8988T (cell line): ENCODE measurements around the gene TMEM145.
"Not testable (repeated sequence)": the region's sequence is repeated elsewhere in the genome, so short reads cannot be mapped to it uniquely, and the experiment has no call there.

Source experiments
- DNase-seq: peaks from one replicate; pipeline ENCODE4 v3.0.0; 2011

Gene TMEM145

DNA sequence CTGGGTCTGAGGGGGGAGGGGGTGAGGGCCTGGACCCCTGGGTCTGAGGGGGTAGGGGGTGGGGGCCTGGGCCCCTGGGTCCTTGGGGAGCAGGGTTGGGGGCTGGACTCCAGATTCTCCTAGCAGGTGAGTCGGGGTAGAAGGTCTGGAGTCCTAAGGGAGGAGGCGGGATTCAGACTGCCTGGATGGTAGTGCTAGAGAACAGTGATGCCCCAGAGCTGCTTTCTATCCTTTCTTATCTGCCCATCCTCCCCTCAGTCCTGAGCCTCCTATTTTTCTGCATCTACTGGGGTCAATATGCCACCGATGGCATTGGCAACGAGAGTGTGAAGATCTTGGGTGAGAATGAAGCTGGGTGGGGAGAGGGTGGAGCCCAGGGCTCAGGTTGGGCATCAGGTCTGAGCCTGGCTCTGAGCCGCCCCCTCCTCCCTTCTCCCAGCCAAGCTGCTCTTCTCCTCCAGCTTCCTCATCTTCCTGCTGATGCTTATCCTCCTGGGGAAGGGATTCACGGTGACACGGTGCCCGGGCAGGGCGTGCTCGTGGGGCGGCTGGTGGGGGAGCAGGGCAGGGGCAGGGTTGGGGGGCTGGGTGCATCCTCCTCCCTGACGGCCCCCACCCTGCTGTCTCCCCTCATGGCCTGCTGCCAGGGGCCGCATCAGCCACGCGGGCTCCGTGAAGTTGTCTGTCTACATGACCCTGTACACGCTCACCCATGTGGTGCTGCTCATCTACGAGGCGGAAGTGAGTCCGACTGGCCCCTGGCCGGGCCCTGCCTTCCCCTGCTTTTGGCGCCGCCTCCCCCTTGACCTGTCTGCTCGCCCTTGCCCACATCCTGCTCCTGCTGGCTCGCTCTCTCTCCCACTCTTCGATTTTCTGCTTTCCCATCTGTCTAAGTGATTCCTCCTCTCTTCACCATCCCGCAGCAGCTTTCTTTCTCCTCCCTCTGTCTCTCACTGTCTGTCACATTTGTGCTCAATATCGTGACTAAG lies 3.4 kb downstream of the TMEM145 start:
- no peak for DNase-seq

DNA sequence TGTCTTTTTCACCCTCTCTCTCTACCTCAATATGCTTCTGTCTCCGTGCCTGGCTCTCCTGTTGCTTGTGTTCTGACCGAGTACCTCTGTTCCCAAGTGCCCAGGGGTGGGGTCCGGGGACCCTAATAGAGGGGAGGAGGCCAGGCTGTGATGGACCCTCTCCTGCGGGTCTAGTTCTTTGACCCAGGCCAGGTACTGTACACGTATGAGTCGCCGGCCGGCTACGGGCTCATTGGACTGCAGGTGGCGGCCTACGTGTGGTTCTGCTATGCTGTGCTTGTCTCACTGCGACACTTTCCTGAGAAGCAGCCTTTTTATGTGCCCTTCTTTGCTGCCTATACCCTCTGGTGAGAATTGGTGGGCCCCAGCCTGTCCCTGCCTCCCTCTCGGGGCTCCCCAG lies 4.4 kb downstream of the TMEM145 start:
- DNase-seq: no peak

DNA sequence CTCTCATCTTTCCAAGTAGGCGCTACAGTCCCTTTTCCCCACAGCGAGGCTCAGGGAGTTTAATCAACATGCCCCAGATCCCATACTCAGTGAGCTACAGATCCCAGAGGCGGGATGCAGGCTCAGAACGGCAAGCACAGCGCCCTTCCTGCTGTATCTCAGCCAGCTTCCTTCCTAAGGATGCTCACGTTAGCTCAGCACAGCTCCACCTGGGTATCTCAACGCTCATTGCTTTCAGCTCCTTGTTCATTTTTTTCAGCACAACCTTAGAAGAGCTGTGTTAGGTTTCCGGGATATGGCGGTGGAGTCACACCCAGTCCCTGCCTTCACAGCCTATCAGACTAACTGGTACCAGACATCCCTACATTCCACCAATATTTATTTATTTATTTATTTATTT lies 9.2 kb downstream of the TMEM145 start:
- DNase-seq: no peak

DNA sequence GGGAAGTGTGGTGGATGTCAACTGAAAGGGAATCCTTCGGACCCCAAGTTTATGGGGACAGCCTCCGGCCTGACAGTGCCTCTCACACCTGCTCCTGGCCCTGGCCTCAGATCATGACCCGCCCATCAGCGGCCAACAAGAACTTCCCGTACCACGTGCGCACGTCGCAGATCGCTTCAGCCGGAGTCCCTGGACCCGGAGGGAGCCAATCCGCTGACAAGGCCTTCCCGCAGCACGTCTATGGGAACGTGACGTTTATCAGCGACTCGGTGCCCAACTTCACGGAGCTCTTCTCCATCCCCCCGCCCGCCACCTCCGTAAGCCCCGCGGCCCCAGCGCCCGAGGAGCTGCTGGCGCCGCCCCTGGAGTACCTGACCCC lies 10.4 kb downstream of the TMEM145 start:
- DNase-seq: no peak

DNA sequence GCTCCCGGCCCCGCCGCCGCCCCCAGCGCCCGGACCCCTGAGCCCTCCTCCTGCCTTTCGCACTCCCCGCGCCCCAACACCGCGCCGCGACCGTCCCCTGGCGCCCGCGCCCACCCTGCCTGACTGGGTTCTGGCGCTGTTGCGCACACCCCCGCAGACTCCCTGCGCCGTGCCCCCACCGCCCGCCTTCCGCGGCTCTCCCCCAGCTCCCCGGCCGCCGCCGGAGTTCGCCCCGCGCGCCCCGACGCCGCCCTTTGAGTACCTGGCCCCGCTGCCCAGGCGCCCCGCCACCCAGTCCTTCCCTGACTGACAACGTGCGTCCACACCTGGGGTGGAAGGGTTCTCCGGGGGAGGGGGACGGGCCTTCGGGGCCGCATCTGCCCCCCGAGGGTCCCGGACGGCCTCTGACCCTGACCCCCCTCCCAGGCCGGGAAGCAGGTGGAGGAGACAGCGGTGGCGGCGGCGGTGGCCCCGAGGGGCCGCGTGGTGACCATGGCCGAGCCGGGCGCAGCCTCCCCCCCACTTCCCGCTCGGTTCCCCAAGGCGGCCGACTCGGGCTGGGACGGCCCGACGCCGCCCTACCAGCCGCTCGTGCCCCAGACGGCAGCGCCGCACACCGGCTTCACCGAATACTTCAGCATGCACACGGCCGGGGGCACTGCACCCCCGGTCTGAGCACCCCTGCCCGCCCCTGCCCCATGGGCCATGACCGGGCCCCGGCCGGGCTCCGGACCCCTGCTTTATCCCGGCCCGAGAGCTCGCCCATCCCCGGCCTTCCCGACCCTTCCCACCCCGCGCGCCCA lies 10.9 kb downstream of the TMEM145 start:
- DNase-seq: no peak

DNA sequence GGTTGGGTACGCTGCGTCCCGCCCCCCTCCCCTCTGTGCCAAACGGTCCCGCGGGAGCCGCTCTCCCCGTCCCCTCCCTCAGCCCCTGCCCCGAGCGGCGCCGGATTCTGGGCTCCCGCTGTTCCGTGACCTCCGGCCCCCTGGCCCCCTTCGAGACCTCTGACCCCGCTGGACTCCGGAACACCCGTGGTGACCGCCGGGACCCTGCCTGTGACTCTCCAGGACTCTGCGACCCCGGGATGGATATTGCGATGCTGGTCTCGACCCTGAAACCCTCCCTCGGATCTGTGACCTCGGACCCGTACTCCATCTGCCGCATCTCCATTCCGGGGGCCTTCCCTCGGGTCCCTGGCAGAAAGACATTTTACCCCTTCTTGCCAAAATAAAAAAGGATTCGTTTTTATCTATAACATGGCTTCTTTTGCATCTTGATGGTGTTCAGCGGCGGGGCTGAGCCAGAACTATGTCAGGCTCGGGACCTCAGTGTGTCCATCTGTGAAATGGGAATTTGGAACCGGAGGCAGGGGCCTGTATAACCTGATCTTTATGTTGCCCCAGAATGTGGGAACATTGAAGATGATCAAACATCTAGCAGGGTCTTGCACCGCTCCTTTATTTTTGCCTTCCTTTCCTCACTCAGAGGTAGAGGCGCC lies 11.7 kb downstream of the TMEM145 start:
- DNase-seq: no peak

DNA sequence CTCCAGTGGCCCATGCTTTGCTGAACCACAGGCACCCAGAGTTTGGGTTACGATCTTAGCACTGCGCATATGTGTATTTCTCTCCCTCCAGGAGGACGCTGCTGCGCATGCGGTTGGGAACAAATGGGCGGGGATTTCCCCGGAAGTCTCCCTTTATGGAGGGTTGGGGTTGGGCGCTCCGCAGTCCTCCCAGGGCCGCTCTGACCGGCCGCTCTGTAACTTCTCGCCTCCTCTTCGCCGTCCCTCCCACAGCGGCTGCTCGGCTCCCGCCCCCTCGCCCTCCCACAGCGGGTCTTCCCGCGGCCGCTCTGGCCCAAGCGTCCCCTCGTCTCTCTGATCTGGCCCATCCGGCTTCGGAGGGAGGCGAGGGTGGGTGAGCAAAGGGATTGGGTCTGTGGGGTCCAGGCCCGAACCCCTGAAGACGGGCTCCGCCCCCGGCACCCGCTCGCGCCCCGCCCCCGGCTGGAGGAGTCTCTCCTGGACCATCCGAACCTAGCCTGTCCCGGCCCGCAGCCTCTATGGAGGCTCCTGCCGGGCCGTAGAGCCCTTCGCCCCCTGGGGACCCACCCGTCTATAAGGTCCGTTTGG lies 12.3 kb downstream of the TMEM145 start, which contains the start of gene MEGF8:
MEGF8 (plus strand) TSS at position 328 of the 588 bp plus-strand sequence. CDS start 609 bp downstream, outside the sequence.
- peak; percentile 84 for DNase-seq

DNA sequence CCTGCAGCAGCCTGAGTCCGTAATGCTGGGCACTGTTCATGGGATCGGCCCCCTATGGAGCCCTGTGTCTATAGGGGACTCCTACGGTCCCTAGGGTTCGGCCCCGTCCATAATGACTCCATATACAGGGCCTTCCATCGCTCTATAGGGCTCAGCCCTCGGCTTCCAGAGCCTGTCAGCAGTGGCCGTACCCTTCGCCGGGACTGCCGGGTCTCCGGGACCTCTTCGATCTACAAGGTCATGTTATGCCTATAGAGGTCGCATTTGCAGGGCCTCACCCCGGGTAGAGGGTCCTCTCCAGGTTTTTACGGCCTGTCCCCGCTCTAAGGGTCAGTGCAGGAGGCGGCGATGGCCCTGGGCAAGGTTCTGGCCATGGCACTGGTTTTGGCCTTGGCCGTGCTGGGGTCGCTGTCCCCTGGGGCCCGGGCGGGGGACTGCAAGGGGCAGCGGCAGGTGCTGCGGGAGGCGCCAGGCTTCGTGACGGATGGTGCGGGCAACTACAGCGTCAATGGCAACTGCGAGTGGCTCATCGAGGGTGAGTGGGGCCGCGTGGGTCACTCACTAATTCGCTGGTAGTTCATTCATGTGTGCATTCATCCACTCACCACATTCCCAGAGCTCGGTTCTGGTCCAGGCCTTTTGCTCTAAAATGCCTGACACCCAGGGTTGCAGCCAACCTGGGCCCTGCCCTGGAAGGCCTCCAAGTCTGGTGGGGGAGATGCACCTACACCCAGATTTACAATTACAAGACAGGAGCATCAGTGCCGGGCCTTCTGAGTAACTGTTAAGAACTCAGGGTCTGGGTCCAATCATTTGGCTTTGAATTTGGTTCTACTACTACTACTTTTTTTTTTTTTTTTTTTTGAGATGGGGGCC lies 13.0 kb downstream of the TMEM145 start:
- no peak for DNase-seq

DNA sequence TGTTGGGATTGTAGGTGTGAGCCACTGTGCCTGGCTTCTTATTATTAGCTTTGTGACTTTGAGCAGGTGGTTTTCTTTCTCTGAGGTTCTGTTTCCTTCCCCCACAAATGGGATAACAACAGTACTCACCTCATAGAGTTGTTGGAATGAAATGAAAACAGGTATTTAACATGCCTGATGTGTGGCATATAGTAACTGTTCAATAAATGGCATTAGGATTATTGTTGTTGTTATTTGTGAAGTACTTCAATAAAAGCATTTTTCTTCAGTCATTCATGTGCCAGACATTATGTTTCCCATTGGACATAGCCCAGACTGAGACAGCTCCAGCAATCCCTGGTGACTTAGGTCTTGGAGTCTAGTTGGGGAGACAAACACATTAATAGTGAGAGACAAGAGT lies 13.9 kb downstream of the TMEM145 start:
- no peak for DNase-seq

DNA sequence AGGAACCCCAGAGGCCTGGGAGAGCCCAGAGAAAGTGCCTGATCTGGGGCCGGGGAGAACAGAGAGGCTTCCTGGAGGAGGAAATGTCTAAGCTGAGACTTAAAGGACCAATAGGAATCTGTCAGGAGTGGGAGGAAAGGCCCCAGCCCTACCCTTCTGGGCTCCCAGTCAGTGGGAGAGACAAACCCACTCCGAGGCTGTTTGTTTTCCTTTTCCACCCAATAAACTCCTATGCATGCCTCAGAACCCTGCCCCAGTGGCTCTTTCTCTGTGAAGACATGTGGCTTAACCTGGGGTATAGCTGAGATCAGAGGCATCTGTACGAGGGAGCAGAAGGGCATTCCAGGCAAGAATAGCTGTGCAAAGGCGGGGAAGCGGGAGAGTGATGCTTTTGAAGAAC lies 14.3 kb downstream of the TMEM145 start:
- no peak for DNase-seq

DNA sequence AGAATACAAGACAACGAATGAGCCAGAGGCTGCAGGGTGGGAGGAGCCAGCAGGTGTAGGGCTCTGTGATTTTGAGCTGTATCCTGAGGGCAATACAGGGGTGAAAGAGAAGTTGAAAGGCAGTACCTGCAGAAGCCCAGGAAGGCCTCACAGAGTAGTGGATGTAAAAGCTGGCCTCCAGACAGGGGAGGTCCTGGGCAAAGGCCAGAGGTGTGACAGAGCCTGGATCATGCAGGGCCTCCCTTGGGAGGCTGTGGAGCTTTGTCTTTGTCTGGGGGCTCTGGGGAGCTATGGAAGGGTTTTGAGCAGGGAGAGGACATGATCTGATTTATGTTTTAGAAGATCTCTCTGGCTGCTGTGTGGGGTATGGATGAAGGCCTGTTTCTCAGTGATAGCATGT lies 15.0 kb downstream of the TMEM145 start:
- no peak for DNase-seq

DNA sequence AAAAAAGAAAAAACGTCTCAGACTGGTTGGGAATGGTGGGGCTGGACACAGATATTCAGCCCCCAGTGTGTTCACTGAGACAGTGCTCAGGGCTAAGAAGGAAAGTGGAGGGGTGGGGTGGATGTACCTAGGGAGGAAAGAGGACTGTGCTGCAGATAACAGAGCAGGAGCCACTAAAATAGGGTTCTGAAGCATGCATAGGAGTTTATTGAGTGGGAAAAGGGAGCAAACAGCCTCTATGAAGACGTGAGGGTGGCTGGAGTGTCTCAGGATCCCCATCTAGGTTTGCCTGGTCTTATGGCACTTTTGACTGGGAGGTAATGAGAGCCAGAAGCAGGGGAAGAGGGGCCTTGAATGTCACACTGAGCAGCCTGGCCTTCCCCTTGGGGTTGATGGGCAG lies 15.7 kb downstream of the TMEM145 start:
- no peak for DNase-seq

DNA sequence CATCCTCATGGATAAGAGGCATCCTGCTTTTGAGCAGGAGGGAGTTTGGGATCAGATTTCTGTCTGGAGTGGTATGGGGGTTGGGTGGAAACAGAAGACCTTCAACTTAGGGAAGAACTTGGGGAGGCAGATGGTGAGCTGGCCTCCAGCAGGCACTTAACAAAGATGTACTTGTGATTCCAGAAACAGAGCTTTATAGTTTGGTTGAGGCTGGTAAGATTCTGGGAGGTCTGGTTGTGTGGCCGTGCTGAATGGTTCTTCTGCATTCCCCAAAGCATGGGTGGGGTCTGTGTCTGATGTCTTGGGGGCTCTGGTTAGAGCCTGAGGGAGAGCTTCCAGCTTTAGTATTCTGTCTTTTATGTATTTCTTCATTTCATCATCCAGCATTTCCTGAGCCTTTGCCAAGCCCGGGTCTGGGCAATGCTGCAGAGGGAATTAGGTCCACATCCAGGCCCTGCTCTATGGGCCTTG lies 17.2 kb downstream of the TMEM145 start:
- no peak for DNase-seq

DNA sequence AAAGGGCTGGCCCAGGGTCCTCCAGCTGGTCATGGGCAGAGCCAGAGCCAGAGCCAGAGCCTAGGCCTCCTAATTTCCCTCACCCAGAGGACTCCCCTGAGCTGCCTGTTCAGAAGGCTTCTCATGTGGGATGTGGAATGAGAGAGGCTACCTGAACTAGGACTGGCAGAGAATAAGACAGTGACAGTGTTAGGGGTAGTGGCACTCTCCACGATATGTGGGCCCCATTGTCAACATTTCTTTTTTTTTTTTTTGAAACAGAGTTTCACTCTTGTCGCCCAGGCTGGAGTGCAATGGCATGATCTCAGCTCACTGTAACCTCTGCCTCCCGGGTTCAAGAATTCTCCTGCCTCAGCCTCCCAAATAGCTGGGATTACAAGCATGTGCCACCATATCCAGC lies 18.2 kb downstream of the TMEM145 start:
- DNase-seq: not testable (repeated sequence)

DNA sequence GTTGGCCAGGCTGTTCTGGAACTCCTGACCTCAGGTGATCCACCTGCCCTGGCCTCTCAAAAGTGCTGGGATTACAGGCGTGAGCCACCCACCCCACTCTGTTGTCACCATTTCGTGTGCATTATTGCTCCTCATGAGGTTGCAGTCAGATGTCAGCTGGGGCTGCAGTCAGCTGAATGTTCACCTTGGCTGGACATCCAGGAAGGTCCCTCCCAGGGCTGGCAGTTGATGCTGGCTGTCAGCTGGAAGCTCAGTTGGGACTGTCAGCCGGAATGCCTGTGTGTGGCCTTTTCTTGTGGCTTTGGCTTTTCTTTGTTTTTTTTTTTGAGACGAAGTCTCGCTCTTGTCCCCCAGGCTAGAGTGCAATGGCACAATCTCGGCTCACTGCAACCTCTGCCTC lies 18.9 kb downstream of the TMEM145 start:
- no peak for DNase-seq

DNA sequence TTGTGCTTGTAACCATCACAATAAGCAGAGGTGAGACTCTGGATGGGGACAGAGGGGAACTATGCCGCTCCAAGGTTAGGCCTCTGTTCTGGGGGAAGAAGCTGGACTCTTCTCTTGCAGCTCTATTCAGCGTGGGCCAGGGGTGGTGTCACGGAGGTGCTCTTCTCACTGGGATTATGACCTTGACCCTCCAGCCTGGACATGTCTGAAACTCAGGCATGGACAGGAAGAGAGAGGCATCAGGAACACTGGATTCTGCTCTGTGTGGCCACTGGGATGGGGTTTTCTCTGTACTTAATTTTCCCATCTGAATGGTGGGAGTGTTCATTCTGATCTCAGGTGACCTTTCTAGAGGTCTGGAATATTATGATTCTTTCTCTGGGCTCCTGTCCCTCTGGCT lies 19.9 kb downstream of the TMEM145 start:
- no peak for DNase-seq

DNA sequence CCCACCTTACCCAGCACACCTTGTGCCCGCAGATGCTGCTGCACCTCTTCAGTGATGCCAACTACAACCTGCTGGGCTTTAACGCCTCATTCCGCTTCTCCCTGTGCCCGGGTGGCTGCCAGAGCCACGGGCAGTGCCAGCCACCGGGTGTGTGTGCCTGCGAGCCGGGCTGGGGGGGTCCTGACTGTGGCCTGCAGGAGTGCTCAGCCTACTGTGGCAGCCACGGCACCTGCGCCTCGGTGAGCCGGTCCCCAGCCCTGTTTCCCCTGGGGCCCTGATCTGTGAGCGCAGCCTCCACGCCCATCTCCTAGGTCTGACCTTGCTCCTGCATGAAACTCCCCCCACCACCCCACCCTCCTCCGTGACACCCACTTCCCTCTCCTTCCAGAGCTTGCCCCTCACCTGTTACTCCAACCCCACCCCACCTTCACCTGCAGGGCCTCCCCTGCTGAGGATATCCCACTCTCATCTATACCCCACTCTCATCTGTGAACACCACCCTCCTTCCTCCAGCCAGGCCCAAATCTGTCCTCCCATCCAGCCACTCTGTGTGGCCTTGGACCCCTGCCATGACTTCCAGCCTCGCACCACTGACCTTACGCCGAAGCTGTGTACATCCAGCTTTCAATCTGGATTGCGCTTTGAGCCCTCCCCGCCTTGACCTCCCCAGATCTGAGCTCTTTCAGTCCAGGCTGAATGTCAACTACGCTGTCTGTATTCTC lies 21.0 kb downstream of the TMEM145 start:
- no peak for DNase-seq

DNA sequence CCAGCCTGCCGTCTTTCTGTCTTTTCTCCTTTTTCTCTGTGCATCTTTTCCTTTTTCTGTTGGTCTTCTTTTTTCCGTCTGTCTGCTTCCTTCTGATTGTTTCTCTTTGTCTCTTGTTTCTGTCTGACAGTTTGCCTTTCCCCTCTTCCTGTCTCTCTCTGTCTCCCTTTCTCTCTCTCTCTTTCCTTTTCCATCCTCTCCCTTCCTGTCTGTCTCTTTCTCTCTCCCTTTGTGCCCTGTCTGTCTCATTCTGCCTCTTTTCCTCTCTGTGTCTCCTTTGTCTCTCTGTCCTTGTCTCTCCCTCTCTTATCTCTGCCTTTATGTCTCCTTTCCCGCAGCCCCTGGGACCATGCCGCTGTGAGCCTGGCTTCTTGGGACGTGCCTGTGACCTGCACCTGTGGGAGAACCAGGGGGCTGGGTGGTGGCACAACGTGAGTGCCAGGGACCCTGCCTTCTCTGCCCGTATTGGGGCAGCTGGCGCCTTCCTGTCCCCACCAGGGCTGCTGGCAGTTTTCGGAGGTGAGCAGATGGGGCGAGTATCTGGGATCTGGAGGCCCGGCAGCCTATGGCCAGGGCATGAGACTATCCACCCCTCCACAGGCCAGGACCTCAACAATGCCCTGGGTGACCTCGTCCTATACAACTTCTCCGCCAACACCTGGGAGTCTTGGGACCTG lies 21.7 kb downstream of the TMEM145 start:
- DNase-seq: no peak

DNA sequence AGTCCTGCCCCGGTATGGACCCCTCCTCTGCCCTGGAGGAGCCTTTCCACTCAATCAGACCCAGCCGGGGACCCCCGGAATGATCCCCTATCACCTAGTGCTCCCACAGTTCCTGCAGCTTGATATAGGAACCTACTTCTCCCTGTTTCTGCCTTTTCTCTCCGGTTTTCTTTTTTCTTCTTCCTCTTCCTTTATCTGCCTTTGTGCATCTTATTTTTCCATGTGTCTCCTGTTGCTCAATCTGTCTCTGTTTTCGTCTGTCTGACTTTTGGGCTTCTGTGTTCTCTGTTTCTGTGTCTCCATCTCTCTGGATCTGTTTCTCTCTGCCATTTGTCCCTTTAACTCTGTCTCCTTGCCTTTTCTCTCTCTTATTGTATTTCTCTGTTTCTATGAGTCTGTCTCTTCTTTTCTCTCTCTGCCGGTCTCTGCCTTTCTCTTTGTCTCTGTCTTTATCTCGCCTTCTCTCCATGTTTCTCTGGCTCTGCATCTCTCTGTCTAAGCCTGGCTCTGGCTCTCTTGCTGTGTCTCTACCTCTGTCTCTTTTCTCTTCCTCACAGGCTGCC lies 22.3 kb downstream of the TMEM145 start:
- DNase-seq: no peak

DNA sequence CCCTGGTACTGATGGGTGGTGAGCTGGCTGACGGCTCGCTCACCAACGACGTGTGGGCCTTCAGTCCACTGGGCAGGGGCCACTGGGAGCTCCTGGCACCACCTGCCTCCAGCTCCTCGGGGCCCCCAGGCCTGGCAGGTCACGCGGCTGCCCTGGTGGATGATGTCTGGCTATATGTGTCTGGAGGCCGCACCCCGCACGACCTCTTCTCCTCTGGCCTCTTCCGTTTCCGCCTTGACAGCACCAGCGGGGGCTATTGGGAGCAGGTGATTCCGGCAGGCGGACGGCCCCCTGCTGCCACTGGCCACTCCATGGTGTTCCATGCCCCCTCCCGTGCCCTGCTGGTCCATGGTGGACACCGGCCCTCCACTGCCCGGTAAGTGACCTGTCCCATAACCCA lies 22.9 kb downstream of the TMEM145 start:
- no peak for DNase-seq
